ENCODE measurements around the gene PIP5K1B.

DNA sequence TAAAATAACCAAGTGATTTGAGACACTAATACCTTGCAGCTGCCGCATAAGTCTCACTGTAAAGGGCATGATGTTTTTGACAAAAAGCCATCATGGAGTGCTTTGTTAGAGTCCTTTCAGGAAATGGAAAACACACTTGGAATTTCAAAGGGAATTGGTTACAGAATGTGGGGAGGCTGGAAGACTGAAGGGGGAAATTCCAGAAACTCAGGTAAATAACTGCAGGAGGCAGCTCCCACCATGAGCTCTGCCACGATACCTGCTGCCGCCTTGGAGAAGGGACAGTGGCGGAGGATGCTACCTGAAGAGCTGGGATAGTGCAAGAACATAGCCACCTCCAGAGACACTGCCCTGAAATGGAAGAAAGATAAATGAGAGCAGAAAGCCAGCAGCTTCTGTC lies 242.0 kb downstream of the PIP5K1B start:
- TF ChIP-seq YY1 (IDR thresholded peaks at IDR 0.05; ENCODE audit: insufficient read depth, insufficient read length) (no peak), ZNF274 (IDR thresholded peaks at IDR 0.05; ENCODE audit: low read depth, low read length) (no peak), SUZ12 (IDR thresholded peaks at IDR 0.05; ENCODE audit: extremely low read depth, insufficient read depth, insufficient read length) (no peak)

All from NT2/D1 (cell line).